Measurements from ENCODE around the gene RNF214. TPM values are rescaled to one million over a fixed set of nuclear protein-coding genes. Genes with fewer than 3 reads are reported as not detected.

The RNF214 gene
- total RNA-seq, 1 experiment from 2014 or later: 7.4 TPM

- Histone ChIP-seq H3F3A (ENCODE audit: low read length, unreplicated experiment) (no peaks in the 10 kb centered on the region), H3K27me3 (ENCODE audit: low read length) (no peaks in the 10 kb centered on the region), H2AFZ (ENCODE audit: low read length) (no peak overlapping the region), H4K20me1 (ENCODE audit: low read length) (no peaks in the 10 kb centered on the region), H3K9ac (ENCODE audit: low read length) (no peak overlapping the region), H3K4me2 (ENCODE audit: low read length) (no peak overlapping the region), H3K79me2 (ENCODE audit: low read length) (peaks cover 19% of the 10 kb centered on the region), H3K4me3 (ENCODE audit: low read length) (no peak overlapping the region), H3K9me3 (ENCODE audit: low read length) (no peaks in the 10 kb centered on the region), H3K9me2 (replicated peaks; ENCODE audit: low read length) (no peaks in the 10 kb centered on the region), H3K4me1 (ENCODE audit: insufficient read depth, low read length) (peaks cover 10% of the 10 kb centered on the region), H3K27ac (ENCODE audit: low read length) (no peak overlapping the region), H3K36me3 (ENCODE audit: low read depth, low read length) (peaks cover 3% of the 10 kb centered on the region; the same call in 1 of the 2 replicates)
- TF ChIP-seq EZH2phosphoT487 (IDR thresholded peaks at IDR 0.05; ENCODE audit: borderline replicate concordance, low read length) (no peak), EZH2 (IDR thresholded peaks at IDR 0.05; ENCODE audit: low read length, unreplicated experiment) (no peak), CTCF (conservative IDR thresholded peaks at IDR 0.05; ENCODE audit: low read depth, low read length) (no peak)
- ATAC-seq: no peak
- no peak for DNase-seq
- intact Hi-C loops (cut with micrococcal nuclease): no loop called here
- POLR2A ChIA-PET (ENCODE audit: unreplicated experiment): no interaction called here
- CTCF ChIA-PET: no interaction called here
- BruUV-seq (replicated peaks): no TSS peak
These were observed 100.4 kb downstream of the RNF214 start for GRCh38 chr11:117332843-117333242.

- BruUV-seq (replicated peaks): no TSS peak
- Histone ChIP-seq H3K4me3 (ENCODE audit: low read length) (no peak overlapping the region), H3K9me3 (ENCODE audit: low read length) (no peaks in the 10 kb centered on the region), H3K36me3 (ENCODE audit: low read depth, low read length) (peaks cover 3% of the 10 kb centered on the region; the same call in 1 of the 2 replicates), H4K20me1 (ENCODE audit: low read length) (no peaks in the 10 kb centered on the region), H3F3A (ENCODE audit: low read length, unreplicated experiment) (no peaks in the 10 kb centered on the region), H3K9ac (ENCODE audit: low read length) (no peak overlapping the region), H3K4me2 (ENCODE audit: low read length) (no peak overlapping the region), H3K4me1 (ENCODE audit: insufficient read depth, low read length) (peaks cover 6% of the 10 kb centered on the region), H3K79me2 (ENCODE audit: low read length) (peaks cover 12% of the 10 kb centered on the region), H3K9me2 (replicated peaks; ENCODE audit: low read length) (no peaks in the 10 kb centered on the region), H3K27ac (ENCODE audit: low read length) (no peak overlapping the region), H3K27me3 (ENCODE audit: low read length) (no peaks in the 10 kb centered on the region), H2AFZ (ENCODE audit: low read length) (no peak overlapping the region)
- ATAC-seq (no peak), DNase-seq (no peak)
- TF ChIP-seq CTCF (conservative IDR thresholded peaks at IDR 0.05; ENCODE audit: low read depth, low read length) (no peak), EZH2phosphoT487 (IDR thresholded peaks at IDR 0.05; ENCODE audit: borderline replicate concordance, low read length) (no peak), EZH2 (IDR thresholded peaks at IDR 0.05; ENCODE audit: low read length, unreplicated experiment) (no peak)
- intact Hi-C loops (cut with micrococcal nuclease): no loop called here
- ChIA-PET CTCF (no interaction called here), POLR2A (ENCODE audit: unreplicated experiment) (no interaction called here)
These were observed 101.4 kb downstream of the RNF214 start for GRCh38 chr11:117333917-117334316.

- DNase-seq: no peak
- no peak overlapping the region for H3K27ac ChIP-seq (ENCODE audit: low read length)
- H3F3A ChIP-seq (ENCODE audit: low read length, unreplicated experiment): no peaks in the 10 kb centered on the region
- no peak overlapping the region for H2AFZ ChIP-seq (ENCODE audit: low read length)
- no peak overlapping the region for H3K4me2 ChIP-seq (ENCODE audit: low read length)
- no TSS peak for BruUV-seq (replicated peaks)
- H3K79me2 ChIP-seq (ENCODE audit: low read length): peaks cover 3% of the 10 kb centered on the region; the same call in 1 of the 2 replicates
- no peak overlapping the region for H3K9ac ChIP-seq (ENCODE audit: low read length)
- no peaks in the 10 kb centered on the region for H3K4me1 ChIP-seq (ENCODE audit: insufficient read depth, low read length)
- no peaks in the 10 kb centered on the region for H3K9me3 ChIP-seq (ENCODE audit: low read length)
- no peak overlapping the region for H3K4me3 ChIP-seq (ENCODE audit: low read length)
- no peak for TF ChIP-seq EZH2 (IDR thresholded peaks at IDR 0.05; ENCODE audit: low read length, unreplicated experiment)
- TF ChIP-seq EZH2phosphoT487 (IDR thresholded peaks at IDR 0.05; ENCODE audit: borderline replicate concordance, low read length): no peak
- no peak for TF ChIP-seq CTCF (conservative IDR thresholded peaks at IDR 0.05; ENCODE audit: low read depth, low read length)
- no peak for ATAC-seq
- intact Hi-C loops (cut with micrococcal nuclease): no loop called here
- CTCF ChIA-PET: no interaction called here
- POLR2A ChIA-PET (ENCODE audit: unreplicated experiment): no interaction called here
- H3K27me3 ChIP-seq (ENCODE audit: low read length): no peaks in the 10 kb centered on the region
- peaks cover 3% of the 10 kb centered on the region; the same call in 1 of the 2 replicates for H3K36me3 ChIP-seq (ENCODE audit: low read depth, low read length)
- H3K9me2 ChIP-seq (replicated peaks; ENCODE audit: low read length): no peaks in the 10 kb centered on the region
- no peaks in the 10 kb centered on the region for H4K20me1 ChIP-seq (ENCODE audit: low read length)
These were observed 102.4 kb downstream of the RNF214 start for GRCh38 chr11:117334896-117335295.

Measured in PC-3 (cell line).